GM21528 (cell line): ENCODE data around the gene SLC1A2.

ENCODE experiments used
- ATAC-seq: cut with Tn5 transposase; IDR thresholded peaks from one replicate; pipeline ENCODE4 v1.9.1; 2021; ENCODE audit warnings: mild to moderate bottlenecking, moderate library complexity; ENCODE audit not compliant: unreplicated experiment, low FRiP score

Gene SLC1A2

DNA sequence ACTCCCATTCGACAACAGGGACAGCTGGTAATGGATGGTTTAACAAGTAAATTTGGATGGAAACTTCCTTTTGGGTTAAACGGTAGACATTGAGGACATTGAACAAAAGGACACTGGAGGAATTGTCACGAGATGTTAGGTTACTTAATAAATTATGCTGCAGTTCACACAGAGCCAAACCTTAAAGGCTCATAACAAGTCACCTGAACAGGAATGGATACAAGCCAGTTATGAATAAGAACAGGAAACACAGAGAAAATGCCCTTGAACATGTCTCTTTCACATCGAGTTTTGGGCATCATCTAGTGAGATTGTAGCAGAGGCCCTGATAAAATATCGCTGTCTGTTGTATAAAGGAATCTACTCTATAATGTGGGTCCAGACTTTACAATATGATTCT lies 214.7 kb downstream of the SLC1A2 start:
- ATAC-seq, result no peak
